ENCODE measurements around the gene CCDC159.
"Not testable (repeated sequence)": the region's sequence is repeated elsewhere in the genome, so short reads cannot be mapped to it uniquely, and the experiment has no call there.

The CCDC159 gene, protein sequence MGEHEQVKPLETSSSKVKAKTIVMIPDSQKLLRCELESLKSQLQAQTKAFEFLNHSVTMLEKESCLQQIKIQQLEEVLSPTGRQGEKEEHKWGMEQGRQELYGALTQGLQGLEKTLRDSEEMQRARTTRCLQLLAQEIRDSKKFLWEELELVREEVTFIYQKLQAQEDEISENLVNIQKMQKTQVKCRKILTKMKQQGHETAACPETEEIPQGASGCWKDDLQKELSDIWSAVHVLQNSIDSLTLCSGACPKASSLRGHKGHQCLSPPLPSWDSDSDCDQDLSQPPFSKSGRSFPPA

DNA sequence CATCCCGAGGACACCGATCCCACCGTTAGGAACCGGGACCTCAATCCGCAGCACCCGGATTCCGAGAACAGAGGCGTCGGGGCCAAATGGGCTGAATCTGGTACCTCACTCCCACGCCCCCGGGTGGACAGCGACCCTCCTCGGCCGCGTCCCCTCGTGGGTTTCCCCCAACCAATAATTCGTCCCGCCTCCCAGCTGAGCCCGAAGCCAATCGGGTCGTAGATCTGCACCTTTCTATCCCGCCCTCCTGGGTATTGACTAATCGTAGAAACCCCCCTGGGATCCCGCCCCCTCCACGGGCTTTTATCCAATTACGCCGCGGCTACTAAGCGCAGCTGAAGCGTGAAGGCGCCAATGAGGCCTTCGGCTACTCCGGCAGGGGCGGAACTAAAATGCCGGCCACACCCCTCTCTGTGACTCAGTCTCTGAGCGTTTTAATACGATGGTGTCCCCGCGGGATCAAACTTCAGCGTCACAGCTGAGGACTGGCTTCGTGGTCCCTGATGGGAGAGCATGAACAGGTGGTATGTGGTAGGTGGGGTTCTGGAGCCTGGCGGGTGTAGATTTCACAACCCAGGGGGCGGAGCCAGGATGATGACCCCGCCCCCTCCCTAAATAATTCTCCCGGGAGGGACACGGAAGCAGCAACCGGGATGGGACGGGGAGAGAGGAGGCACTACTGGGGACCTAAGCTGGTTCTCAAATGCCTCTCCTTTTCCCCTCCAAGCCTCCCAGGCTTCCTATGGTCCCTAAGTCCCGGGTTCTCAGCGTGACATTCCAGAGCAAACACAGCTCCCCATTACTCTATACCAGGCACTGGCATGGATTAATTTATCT is at the start of gene CCDC159, which contains the start of gene TMEM205:
CCDC159 (plus strand) TSS at position 416 of the 837 bp plus-strand sequence; CDS start at position 504, 88 bp downstream.
TMEM205 (minus strand) TSS at position 165 of the 837 bp plus-strand sequence. CDS start 649 bp downstream, outside the sequence.
- peak; percentile 99 for DNase-seq (ENCODE audit: low read depth, low spot score)

DNA sequence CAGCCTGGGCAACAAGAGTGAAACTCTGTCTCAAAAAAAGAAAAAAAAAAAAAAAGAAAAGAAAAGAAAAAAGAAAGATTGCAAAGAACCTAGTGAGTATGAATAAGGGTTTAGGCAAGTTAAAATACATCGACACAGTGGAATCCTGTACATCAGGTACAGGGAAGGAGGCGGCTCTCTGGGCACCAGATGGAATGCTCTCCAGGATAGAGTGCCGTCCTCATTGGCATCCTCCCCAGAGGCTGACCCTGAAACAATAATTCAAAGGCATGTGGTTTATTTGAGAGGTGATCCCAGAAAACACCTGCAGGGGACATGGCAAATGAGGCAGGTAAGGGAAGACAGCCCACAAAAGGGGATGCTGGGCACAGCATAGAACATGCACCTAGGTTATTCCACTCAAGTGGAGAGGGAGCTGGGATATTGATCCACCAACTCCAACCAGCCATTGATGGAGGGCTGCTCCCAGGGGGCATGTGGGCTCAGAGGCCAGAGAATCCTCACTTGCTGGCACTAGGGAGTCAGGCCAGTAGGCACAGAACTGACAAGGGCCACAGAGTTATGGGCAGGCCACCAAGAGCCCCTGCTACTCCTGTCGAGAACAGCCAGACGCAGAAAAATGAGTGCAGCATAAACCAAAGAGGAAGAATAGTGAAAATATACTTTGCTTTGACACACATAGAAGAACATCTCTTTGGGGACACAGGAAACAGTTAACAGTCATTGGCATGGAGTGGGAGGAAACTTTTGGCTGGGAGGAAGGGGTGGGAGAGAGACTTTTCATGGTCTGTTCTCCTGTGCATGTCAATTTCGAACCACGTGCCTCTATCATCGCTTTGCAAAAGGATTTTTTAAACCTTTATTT is 46.1 kb upstream of the CCDC159 start:
- DNase-seq (ENCODE audit: low read depth, low spot score) = no peak

DNA sequence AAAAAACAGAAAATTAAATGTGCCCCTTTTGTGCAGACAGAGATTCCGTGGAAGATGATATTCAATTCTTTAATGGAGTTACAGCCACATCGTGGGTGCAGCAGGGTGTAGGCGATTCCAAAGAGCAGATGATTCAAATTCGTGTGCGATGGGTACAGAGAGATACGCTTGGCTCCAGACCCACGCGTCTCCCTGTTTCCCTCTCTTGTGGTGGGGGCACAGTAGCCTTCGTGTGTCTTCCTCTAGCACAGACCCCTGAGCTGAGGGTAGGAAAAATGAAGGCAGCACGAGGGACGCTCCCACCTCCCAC is 45.6 kb upstream of the CCDC159 start:
- no peak for DNase-seq (ENCODE audit: low read depth, low spot score)

DNA sequence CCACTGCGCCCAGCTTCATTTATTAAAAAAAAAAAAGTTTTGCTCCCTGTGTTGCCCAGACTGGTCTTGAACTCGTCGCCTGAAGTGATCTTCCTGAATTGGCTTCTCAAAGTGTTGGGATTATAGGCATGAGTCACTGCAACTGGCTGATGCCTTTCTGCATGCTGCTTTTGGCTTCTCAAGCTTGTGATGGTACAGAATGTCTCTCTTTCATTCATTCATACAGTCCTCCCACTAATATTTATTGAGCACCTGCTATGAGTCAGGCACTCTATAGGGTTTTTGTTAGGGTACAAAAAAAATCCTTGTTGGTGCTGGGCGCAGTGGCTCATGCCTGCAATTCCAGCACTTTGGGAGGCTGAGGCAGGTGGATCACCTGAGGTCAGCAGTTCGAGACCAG is 41.4 kb upstream of the CCDC159 start:
- no peak for DNase-seq (ENCODE audit: low read depth, low spot score)

DNA sequence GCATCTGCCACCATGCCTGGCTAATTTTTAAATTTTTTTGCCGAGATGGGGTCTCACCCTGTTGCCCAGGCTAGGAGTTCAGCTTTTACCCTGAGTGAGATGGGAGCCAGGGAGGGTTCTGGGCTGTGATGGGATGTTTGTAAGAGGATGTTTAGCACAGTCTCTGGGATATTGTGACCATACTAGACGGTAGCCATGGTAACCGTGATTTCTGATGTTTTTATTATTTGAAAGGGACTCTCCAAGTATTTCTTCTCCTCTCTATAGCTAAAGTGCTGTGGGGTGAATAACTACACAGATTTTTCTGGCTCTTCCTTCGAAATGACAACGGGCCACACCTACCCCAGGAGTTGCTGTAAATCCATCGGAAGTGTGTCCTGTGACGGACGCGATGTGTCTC is 40.0 kb upstream of the CCDC159 start:
- DNase-seq (ENCODE audit: low read depth, low spot score) = no peak

DNA sequence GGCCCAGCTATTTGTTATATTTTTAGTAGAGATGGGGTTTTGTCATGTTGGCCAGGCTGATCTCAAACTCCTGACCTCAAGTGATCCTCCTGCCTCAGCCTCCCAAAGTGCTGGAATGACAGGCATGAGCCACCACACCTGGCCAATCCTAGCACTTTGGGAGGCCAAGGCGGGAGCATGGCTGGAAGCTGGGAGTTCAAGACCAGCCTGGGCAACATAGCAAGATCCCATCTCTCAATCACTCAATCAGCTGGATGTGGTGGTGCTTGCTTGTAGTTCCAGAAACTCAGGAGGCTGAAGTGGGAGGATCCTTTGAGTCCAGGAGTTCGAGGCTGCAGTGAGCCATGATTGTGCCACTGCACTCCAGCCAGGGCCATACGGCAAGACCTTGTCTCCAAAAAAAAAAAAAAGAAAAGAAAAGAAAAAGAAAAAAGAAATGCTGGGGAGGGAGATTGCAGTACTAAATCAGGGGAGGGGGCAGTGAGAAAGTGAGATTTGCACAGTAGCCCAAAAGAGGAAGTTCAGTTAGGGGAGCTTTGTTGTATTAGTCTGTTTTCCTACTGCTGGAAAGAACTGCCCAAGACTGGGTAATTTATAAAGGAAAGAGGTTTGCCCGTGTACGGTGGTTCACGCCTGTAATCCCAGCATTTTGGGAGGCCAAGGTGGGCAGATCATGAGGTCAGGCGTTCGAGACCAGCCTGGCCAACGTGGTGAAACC is 25.9 kb upstream of the CCDC159 start:
- DNase-seq (ENCODE audit: low read depth, low spot score) = not testable (repeated sequence)

DNA sequence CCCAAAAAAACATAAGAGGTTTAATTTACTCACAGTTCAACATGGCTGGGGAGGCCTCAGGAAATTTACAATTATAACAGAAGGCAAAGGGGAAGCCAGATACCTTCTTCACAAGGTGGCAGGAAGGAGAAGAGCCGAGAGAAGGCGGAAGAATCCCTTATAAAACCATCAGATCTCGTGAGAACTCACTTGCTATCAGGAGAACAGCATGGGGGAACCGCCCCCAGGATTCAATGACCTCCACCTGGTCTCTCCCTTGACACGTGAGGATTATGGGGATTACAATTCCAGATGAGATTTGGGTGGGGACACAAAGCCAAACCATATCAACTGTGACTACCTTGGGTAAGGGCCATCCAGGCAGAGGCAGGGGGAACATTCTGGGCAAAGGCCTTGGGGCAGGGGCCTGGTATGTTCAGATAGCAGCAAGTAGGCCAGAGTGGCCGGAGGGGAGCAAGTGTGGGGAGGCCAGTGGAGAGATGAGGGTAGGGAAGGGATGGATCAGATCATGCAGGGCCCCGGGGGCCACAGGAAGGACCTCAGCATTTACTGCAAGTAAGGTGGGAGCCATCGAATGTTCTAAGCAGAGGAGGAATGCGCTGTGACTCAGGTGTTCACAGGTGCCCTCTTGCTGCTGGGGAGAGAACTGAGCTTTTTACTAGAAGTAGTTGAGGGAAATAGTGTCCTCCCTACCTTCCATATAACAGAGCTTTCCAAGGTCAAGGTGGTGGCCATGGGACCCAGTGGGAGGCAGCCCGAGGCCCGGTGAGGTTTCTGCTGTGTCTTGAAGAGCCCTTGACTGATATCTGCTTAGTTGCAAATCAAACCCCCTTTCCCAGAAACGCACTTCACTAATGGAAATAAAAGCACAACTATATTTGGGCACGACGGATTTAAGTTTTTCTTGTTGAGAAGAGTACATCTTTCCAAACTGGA is 24.9 kb upstream of the CCDC159 start:
- DNase-seq (ENCODE audit: low read depth, low spot score) = no peak

DNA sequence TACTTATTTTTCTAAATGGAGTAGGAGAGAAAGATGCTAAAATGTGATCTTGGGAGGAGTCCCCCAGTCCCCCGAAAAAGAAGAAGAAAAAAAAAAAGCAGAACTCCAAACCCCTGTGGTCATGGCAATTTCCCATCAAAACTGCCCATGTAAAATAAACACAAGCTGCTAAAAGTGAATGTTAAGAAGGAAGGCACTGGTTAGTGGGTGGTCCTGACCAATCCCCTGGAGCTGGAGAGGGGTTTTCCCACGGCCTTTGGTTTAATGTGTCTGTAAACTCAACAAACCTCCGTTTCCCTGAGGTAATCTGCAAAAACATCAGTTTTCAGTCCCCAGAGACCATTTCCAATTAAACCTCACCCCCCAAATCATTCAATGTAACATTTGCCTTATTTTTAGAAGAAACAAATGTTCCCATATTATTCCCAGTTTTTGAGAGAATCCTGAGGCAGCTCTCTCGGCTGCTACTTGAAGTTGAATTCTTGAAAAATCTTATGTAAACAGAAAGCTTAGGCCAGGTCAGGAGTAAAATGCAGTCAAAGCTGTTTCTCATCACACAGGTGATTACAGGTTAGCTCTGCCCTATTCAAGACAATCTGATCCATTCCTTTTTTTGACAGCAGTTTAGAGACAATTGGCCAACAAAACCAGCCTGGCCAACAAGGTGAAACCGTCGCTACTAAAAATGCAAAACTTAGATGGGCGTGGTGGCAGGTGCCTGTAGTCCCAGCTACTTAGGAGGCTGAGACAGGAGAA is 23.9 kb upstream of the CCDC159 start:
- no peak for DNase-seq (ENCODE audit: low read depth, low spot score)

DNA sequence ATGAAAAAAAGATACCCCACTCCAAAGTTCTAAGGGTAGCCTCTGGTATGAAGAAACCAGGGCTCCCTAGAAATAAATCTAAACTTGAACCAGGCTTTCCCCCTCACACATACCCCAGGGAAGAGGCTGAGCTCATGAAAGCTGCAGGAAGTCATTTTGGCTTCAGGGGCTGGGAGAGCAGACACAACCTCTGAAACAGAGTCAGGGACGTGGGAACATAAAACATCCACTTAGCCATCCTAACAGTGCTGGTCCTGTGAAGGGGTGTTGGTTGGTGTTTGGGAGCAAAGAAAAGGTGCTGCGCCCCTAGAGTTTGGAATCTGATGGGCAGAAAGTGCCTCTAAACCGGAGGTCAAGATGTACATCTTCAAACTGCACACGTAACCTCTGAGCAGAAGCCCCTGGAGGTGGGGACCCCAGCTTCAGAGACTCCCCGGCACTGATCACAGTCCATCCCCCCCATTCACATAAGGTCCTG is 22.7 kb upstream of the CCDC159 start:
- no peak for DNase-seq (ENCODE audit: low read depth, low spot score)

DNA sequence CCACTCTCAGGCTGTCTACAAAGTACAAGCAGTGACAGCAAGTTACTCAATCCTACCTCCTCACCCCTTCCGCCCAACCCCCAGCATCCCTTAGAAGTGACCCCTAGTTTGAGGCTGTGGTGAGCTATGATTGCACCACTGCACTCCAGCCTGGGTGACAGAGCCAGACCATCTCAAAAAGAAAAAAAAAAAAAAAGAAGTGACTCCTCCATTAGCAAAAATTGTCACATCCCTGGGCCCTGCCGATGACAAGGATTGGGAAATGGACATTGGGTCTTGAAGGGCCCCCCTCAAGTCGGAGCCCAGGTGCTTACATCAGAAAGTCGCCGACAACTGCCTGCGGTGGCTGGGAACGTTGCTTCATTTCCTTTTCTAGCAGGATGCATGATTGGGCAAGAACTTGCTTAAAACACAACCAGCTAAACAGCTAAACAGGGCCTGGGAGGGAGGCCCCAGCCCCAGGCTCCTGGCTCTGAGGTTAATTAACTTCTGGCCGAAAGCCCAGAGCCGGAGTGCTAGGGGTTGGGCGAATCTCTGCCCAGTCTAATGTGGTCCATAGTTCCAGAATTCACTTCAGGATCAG is 22.1 kb upstream of the CCDC159 start:
- peak; percentile 95 for DNase-seq (ENCODE audit: low read depth, low spot score)

DNA sequence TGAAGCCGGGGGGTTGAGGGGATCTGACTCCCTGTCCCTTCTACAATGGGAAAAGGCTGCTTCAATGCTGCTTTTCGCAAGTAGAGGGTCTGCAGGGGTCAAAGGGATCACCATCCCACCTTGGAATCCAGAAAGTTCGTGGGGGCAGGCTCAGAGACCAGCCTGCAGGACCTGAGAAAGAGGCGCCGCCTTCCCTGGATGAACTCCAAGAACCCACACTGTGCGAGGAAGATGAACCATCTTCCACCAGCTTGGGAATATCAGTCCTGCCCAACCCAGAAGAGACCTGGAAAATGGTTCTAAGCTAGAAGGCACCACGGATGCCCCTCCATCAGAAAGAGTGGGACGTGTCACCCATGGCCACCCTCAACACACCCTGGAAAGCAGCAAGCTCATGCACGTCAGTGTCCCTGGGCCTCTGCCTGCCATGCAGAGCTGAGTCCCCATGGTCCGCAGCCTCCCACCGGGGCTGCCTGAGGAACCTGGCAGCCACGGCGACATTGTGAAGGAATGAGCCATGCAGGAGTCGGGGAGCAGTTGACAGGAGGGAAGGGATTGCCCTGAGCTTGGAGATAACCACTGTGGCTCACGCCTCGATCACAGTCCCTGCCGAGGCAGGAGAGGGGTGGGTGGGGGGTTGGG is 21.4 kb upstream of the CCDC159 start:
- DNase-seq (ENCODE audit: low read depth, low spot score) = peak; percentile 16

DNA sequence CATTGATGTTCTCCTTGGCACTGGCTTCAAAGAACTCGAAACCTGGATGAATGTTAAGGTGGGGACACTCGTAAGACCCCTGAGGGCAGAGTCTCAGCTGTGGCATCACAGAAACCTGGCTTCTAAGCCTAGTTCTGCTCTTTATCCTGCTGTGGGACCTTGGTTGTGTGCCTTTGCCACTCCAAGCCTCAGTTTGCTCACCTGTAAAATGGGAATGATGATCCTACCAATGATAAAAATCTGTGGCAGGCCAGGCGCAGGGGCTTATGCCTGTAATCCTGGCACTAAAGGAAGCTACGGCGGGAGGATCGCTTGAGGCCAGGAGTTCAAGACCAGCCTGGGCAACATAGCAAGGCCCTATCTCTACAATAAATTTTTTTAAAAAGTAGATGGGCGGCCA is 20.8 kb upstream of the CCDC159 start:
- no peak for DNase-seq (ENCODE audit: low read depth, low spot score)

DNA sequence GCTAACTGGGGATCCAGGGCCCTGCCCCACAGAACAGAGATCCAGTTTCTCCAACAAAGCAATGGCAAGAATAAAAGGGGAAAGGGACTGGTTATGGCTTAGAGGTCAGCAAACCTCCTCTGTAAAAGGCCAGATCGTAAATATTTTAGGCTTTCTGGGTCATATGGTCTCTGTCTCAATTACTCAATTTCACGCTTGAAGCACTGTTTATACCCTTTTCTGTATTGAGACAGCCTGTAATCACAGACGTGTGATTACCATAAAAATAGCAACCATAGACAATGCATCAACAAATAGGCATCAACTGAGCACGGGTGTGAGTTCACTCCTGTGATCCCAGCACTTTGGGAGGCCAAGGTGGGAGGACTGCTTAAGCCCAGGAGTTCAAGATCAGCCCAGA is 16.2 kb upstream of the CCDC159 start:
- DNase-seq (ENCODE audit: low read depth, low spot score) = no peak

DNA sequence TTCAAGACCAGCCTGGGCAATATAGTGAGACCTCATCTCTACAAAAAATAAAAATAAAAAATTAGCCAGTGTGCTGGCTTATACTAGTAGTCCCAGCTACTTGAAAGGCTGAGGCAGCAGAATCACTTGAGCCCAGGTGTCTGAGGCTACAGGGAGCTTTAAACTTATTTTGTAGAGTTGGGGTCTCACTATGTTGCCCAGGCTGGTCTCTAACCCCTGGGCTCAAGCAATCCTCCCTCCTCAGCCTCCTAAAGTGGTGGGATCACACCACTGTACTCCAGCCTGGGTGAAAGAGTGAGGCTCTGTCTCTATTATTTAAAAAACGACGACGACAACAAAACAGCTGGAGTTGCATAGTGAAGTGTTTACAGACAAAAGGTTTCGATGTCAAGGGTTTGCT is 14.8 kb upstream of the CCDC159 start:
- no peak for DNase-seq (ENCODE audit: low read depth, low spot score)

DNA sequence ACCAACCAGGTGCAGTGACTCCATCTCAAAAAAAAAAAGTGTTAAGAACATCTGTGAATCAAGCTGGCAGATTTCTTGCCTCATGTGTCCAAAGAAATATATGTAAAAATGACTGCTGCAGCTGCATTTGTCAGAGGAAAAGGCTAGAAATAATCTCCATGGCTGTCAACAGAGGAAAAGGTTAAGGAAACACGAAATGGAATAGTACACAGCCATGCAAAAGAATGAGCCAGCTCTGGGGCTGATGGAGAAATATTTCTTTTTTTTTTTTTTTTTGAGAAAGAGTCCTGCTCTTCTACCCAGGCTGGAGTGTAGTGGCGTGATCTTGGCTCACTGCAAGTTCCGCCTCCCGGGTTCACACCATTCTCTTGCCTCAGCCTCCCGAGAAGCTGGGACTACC is 13.5 kb upstream of the CCDC159 start:
- no peak for DNase-seq (ENCODE audit: low read depth, low spot score)

DNA sequence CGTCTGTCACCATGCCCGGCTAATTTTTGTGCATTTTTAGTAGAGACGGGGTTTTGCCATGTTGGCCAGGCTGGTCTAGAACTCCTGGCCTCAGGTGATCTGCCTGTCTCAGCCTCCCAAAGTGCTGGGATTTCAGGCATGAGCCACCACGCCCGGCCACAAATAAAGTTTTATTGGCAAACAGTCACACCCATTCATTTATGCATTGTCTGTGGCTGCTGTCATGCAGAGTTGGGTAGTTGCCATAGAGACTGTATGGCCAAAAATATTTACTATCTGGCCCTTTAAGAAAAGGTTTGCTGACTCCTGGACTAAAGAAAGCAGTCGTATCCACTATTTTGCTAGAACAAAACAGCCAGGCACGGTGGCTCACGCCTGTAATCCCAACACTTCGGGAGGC is 12.5 kb upstream of the CCDC159 start:
- DNase-seq (ENCODE audit: low read depth, low spot score) = peak; percentile 23

DNA sequence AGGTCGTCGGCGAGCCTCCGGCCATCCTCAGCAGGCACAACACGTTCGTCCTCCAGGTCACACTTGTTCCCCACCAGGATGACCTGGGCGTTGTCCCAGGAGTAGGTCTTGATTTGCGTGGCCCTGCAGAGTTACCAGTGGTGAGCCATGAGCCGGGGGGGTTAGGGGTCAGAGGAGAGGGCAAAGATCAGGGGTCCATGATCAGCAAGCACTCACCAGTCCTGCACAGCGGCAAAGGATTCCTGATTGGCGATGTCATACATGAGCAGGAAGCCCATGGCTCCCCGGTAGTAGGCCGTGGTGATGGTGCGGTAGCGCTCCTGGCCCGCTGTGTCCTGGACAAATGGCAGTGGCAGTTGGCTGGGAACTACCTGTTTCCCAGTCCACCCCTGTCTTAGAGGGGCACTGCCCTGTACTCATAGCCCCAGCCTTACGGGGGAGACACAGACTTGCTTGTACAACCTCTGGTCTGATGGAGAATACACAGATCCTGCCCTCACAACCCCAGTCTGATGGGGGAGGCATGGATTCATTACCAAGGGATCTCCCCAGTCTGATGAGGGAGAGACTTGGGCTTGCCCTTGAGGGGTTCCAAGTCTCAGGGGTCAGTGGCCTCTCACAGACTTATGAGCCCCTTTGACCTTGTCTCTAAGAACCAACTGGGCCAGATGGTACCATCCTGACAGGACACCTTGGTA is 10.7 kb upstream of the CCDC159 start:
- no peak for DNase-seq (ENCODE audit: low read depth, low spot score)

DNA sequence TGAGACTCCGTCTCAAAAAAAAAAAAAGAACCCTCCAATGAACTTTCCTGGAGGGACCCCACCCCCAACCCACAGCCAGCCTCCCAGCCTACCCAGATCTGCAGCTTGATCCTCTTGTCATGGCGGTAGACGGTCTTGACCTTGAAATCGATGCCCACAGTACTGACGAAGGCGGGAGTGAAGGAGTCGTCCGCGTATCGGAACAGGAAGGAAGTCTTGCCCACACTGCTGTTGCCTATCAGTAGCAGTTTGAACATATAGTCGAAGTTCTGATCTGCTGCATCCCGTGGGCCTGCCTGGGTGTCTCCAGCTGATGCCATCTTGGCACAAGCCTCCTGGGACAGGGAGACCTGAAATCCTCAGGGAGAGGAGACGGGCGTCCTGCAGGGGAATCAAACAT is 9.2 kb upstream of the CCDC159 start:
- DNase-seq (ENCODE audit: low read depth, low spot score) = no peak
